Brain microvascular endothelial cell (primary cell): ENCODE results near the gene SH3GL3.
A peak's percentile ranks its signal among the peaks of the same experiment; 100 is the strongest.

Experiments used
- DNase-seq: peaks from one replicate; pipeline ENCODE4 v3.0.0-alpha.2; 2020
- H3K27ac ChIP-seq: fragments of 250-450 bp; sonication (Bioruptor Pico); 2 replicates; pipeline ENCODE4 v1.5.1; 2020; ENCODE audit warnings: mild to moderate bottlenecking, moderate library complexity
- H3K27me3 ChIP-seq: fragments of 250-450 bp; sonication (Bioruptor Pico); replicated peaks from 2 replicates; pipeline ENCODE4 v1.5.1; 2020; ENCODE audit warnings: mild to moderate bottlenecking
- H3K36me3 ChIP-seq: fragments of 250-450 bp; sonication (Bioruptor Pico); replicated peaks from 2 replicates; pipeline ENCODE4 v1.5.1; 2020; ENCODE audit warnings: mild to moderate bottlenecking
- H3K4me3 ChIP-seq: 2 replicates; pipeline ENCODE4 v1.5.1; 2011; ENCODE audit warnings: low read depth, mild to moderate bottlenecking, control low read depth, low read length, moderate library complexity
- in situ Hi-C: cut with HindIII; loops from 2 replicates; pipeline ENCODE4 v1.10.0; 2017; ENCODE audit warnings: low sequenced_read_pairs, low pct_ligation_motif_present
- TF ChIP-seq, protein P1 (sequence below): IDR thresholded peaks from 2 replicates; pipeline ENCODE4 v1.5.1; 2011; ENCODE audit warnings: low read depth, mild to moderate bottlenecking, moderate library complexity, low read length, control low read depth, inconsistent platforms; ENCODE audit errors: missing control alignments

Gene SH3GL3

DNA sequence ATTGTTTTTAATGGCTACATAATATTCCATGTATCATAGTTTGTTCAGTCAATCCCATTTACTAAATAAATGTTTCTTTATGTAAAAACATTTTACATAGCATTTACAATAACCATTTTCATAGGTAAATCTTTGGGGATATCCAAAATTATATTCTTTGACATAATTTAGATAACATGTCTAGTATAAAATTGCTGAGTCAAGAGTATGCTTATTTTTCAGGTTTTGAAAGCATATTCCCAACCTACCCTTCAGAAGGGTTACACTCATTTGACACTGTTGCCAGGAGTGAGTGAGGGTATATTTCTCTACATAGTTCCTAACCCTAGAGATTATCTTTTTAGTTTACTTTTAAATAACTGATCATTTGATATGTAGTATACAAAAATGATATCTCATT lies 122.2 kb downstream of the SH3GL3 start:
- TF ChIP-seq, protein P1, sequence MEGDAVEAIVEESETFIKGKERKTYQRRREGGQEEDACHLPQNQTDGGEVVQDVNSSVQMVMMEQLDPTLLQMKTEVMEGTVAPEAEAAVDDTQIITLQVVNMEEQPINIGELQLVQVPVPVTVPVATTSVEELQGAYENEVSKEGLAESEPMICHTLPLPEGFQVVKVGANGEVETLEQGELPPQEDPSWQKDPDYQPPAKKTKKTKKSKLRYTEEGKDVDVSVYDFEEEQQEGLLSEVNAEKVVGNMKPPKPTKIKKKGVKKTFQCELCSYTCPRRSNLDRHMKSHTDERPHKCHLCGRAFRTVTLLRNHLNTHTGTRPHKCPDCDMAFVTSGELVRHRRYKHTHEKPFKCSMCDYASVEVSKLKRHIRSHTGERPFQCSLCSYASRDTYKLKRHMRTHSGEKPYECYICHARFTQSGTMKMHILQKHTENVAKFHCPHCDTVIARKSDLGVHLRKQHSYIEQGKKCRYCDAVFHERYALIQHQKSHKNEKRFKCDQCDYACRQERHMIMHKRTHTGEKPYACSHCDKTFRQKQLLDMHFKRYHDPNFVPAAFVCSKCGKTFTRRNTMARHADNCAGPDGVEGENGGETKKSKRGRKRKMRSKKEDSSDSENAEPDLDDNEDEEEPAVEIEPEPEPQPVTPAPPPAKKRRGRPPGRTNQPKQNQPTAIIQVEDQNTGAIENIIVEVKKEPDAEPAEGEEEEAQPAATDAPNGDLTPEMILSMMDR, result no peak
- in situ Hi-C loops, result no loop called here
- H3K27ac ChIP-seq, result no peak overlapping the region

GRCh38 chr15:83570756-83571155 lies 123.6 kb downstream of the SH3GL3 start:
- H3K27me3 ChIP-seq, result no peaks in the 10 kb centered on the region
- TF ChIP-seq, protein P1, result no peak
- in situ Hi-C loops, result no loop called here
- no peak overlapping the region for H3K4me3 ChIP-seq
- no peak overlapping the region for H3K27ac ChIP-seq
- no peaks in the 10 kb centered on the region for H3K36me3 ChIP-seq
- no peak for DNase-seq

More for the DNA sequence above, 122.2 kb downstream of the SH3GL3 start:
- no peak for DNase-seq
- no peaks in the 10 kb centered on the region for H3K27me3 ChIP-seq
- no peak overlapping the region for H3K4me3 ChIP-seq
- H3K36me3 ChIP-seq, result no peaks in the 10 kb centered on the region

DNA sequence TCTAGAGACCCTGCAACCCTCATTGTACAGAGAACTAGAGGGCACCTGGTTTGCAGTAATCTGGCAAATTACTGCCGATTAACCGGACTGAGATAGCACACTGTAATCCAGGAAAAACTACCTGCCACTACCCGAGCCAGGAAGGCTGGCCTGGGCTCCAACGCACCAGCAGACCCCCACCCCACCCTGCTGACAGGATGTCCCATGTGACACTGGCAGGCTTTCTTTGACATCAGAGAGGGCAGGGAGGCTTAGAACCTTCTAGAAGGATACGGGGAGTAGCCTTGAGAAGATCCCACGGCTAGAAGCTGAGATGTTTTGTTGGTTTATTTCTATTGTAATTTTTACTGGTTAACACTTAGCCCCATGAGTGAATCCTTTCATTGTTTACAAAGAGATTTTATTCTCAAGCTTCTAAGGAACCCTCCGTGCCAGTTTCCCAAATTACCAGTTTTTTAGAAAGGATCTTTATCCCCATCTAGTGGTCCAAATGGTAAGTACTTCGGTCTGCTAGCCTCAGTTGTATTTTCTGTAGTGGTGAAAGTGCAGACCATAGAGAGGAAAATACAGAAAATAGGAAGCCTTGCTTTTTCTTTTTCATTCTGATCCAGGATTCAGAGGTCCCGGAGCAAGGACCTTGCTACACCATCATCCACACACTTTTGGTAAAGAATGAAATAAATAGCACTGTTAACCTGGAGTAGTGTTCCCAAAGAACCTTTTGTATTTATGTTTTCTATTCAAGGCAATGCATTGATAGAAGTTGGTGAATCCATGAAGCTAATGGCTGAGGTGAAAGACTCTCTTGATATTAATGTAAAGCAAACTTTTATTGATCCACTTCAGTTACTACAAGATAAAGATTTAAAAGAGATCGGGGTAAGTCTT lies 124.9 kb downstream of the SH3GL3 start:
- DNase-seq, result no peak
- Histone ChIP-seq H3K36me3 (no peaks in the 10 kb centered on the region), H3K27ac (no peak overlapping the region), H3K4me3 (no peak overlapping the region), H3K27me3 (no peaks in the 10 kb centered on the region)
- TF ChIP-seq, protein P1, result peak; percentile 60
- in situ Hi-C loops, result no loop called here

DNA sequence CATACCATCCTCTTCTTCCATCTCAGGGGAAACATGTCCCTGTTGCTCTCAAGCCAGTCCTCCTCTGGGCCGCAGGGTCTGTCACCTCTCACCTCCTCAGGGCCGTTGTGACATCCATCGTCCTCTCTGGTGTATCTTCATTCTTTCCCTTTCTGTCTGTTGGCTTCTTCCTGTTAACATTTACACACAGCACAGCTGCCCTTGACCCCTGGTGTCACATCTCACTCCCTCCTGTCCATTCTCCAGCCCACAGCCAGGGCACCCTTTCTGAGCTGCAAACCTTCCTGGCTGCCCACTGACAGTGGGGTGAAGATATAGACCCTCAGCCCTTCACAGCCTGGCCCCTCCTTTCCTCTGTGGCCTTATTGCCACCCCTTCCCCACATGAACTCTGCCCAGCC lies 127.2 kb downstream of the SH3GL3 start:
- no peak overlapping the region for H3K4me3 ChIP-seq
- no peaks in the 10 kb centered on the region for H3K36me3 ChIP-seq
- DNase-seq, result no peak
- no peak overlapping the region for H3K27ac ChIP-seq
- in situ Hi-C loops, result no loop called here
- TF ChIP-seq, protein P1, result no peak
- H3K27me3 ChIP-seq, result no peaks in the 10 kb centered on the region

DNA sequence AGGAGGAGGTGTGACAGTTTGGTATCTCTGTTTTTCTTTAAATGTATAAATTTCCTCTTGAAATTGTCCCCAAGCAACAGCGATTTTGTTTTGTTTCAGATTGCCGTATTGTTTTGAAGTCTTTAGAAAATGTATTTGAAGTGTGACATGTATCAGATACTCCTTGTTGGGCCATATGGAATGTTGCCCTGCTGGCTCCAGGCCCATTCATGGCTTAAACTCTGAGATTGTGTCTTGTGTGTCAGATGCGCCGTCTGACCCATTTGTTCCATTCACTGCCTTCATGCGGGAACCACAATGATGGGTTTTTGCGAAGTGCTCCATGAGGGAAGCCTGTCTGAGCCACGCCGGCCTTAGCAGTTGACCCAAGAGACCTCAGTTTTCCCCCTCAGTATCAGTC lies 131.6 kb downstream of the SH3GL3 start:
- H3K4me3 ChIP-seq, result no peak overlapping the region
- in situ Hi-C loops, result no loop called here
- TF ChIP-seq, protein P1, result no peak
- no peak for DNase-seq
- no peaks in the 10 kb centered on the region for H3K36me3 ChIP-seq
- no peaks in the 10 kb centered on the region for H3K27me3 ChIP-seq
- no peak overlapping the region for H3K27ac ChIP-seq
